CD14-positive monocyte (primary cell): Measurements from ENCODE around the gene BPIFB4. TPM values are rescaled to one million over a fixed set of nuclear protein-coding genes. Genes with fewer than 3 reads are reported as not detected.

ENCODE experiments used
- DNase-seq, 3 donors: peaks; one replicate each; pipeline ENCODE4 v3.0.0-alpha.2; 2011 to 2022
- H2AFZ ChIP-seq: 2 replicates; pipeline ENCODE4 v1.6.0; 2012; ENCODE audit warnings: mild to moderate bottlenecking, low read depth, low read length, inconsistent platforms; ENCODE audit not compliant: insufficient read depth, poor library complexity, severe bottlenecking
- H3K27ac ChIP-seq, 2 donors: 1 replicate in 1 of 2; 2 replicates in 1 of 2; pipeline ENCODE4 v1.5.1; 2012 to 2013; ENCODE audit warnings: low read length in 2 of 2, control low read depth in 1 of 2, inconsistent platforms in 1 of 2, low read depth in 1 of 2, mild to moderate bottlenecking in 1 of 2
- H3K27me3 ChIP-seq, 2 donors: one replicate each; pipeline versions ENCODE4 v1.6.0 to v1.6.1; 2011 to 2013; ENCODE audit warnings: low read length in 2 of 2; ENCODE audit not compliant: control insufficient read depth in 2 of 2, insufficient read depth in 2 of 2
- H3K36me3 ChIP-seq, 2 donors: replicated peaks in 1 of 2; 1 replicate in 1 of 2; 2 replicates in 1 of 2; pipeline versions ENCODE4 v1.5.1 to v1.6.1; 2012 to 2013; ENCODE audit warnings: low read length in 2 of 2, control low read depth in 1 of 2, inconsistent platforms in 1 of 2, mild to moderate bottlenecking in 1 of 2; ENCODE audit not compliant: insufficient read depth in 2 of 2, control insufficient read depth in 1 of 2
- H3K4me1 ChIP-seq, 2 donors: 1 replicate in 1 of 2; 2 replicates in 1 of 2; pipeline versions ENCODE4 v1.5.1 to v1.6.1; 2012 to 2013; ENCODE audit warnings: low read length in 2 of 2, control low read depth in 1 of 2, inconsistent platforms in 1 of 2, mild to moderate bottlenecking in 1 of 2, moderate library complexity in 1 of 2; ENCODE audit not compliant: insufficient read depth in 2 of 2, control insufficient read depth in 1 of 2
- H3K4me2 ChIP-seq: replicated peaks from 2 replicates; pipeline ENCODE3; 2012; ENCODE audit warnings: low read length, moderate library complexity, mild to moderate bottlenecking; ENCODE audit not compliant: poor library complexity, severe bottlenecking; ENCODE audit errors: extremely low read depth
- H3K4me3 ChIP-seq, 3 experiments: fragments of 200-600 bp in 1 of 3; sonication (generic) in 1 of 3; replicated peaks in 1 of 3; 1 replicate in 2 of 3; 2 replicates in 1 of 3; pipeline ENCODE4 v1.5.1; 2011 to 2013; ENCODE audit warnings: low read length in 3 of 3, mild to moderate bottlenecking in 3 of 3, control low read depth in 2 of 3, low read depth in 2 of 3, inconsistent platforms in 1 of 3, moderate library complexity in 1 of 3
- H3K79me2 ChIP-seq: 2 replicates; pipeline ENCODE4 v1.6.0; 2012; ENCODE audit warnings: mild to moderate bottlenecking, control low read depth, inconsistent platforms, low read length, moderate library complexity; ENCODE audit not compliant: insufficient read depth
- H3K9ac ChIP-seq: 2 replicates; pipeline ENCODE4 v1.6.0; 2017; ENCODE audit warnings: low read length, mild to moderate bottlenecking; ENCODE audit not compliant: insufficient read depth, poor library complexity, severe bottlenecking
- H3K9me3 ChIP-seq, 2 donors: replicated peaks in 1 of 2; 1 replicate in 1 of 2; 2 replicates in 1 of 2; pipeline versions ENCODE4 v1.5.1 to v1.6.1; 2012 to 2013; ENCODE audit warnings: low read length in 2 of 2, control low read depth in 1 of 2; ENCODE audit not compliant: control insufficient read depth in 1 of 2, insufficient read depth in 1 of 2
- H4K20me1 ChIP-seq: 2 replicates; pipeline ENCODE4 v1.6.0; 2012; ENCODE audit warnings: mild to moderate bottlenecking, low read length, control low read depth, moderate library complexity; ENCODE audit not compliant: insufficient read depth
- H3K27ac Mint-ChIP-seq, 7 donors: one replicate each; pipeline ENCODE4 v1.8.0; 2020; ENCODE audit warnings: mild to moderate bottlenecking in 7 of 7, mixed read lengths in 7 of 7, moderate library complexity in 6 of 7, inconsistent platforms in 2 of 7
- H3K27me3 Mint-ChIP-seq, 3 donors: one replicate each; pipeline ENCODE4 v1.8.0; 2021 to 2022; ENCODE audit warnings: low read depth in 3 of 3, mild to moderate bottlenecking in 3 of 3, mixed read lengths in 3 of 3, moderate library complexity in 3 of 3, inconsistent platforms in 1 of 3
- H3K36me3 Mint-ChIP-seq, 2 donors: one replicate each; pipeline ENCODE4 v1.8.0; 2020; ENCODE audit warnings: mixed read lengths in 2 of 2, inconsistent platforms in 1 of 2, mild to moderate bottlenecking in 1 of 2
- H3K4me1 Mint-ChIP-seq: one replicate; pipeline ENCODE4 v1.8.0; 2020; ENCODE audit warnings: mild to moderate bottlenecking, mixed read lengths
- H3K4me3 Mint-ChIP-seq, 2 donors: one replicate each; pipeline ENCODE4 v1.8.0; 2020; ENCODE audit warnings: mild to moderate bottlenecking in 2 of 2, mixed read lengths in 2 of 2, moderate library complexity in 1 of 2
- H3K9me3 Mint-ChIP-seq, 7 donors: one replicate each; pipeline ENCODE4 v1.8.0; 2020 to 2022; ENCODE audit warnings: mixed read lengths in 7 of 7, mild to moderate bottlenecking in 6 of 7, moderate library complexity in 6 of 7, inconsistent platforms in 2 of 7
- WGBS: methylation state at CpG from one replicate; pipeline ENCODE4 v1.1.5; 2013; ENCODE audit warnings: missing lambda C conversion rate; ENCODE audit not compliant: insufficient coverage; 5-methylcytosine and 5-hydroxymethylcytosine counted together
- intact Hi-C, 2 donors: fragments of 100-400 bp; cut with micrococcal nuclease; formaldehyde crosslinking; loops; one replicate each; pipeline versions ENCODE4 v1.15.0 to v1.15.1; 2023
- polyA plus RNA-seq, 3 donors: library from polyadenylated mRNA; depleted of rRNA in 1 of 3; unstranded in 2 of 3; stranded (reverse) in 1 of 3; fragments of 300-500 nt in 2 of 3; fragments of >200 nt in 1 of 3; fragmentation: Illumina TruSeq in 2 of 3; gene quantifications; 1 replicate in 2 of 3; 2 replicates in 1 of 3; pipeline ENCODE4 v1.2.3, GENCODE V29; 2012 to 2021
- TF ChIP-seq, protein P1 (sequence below): fragments of 200-600 bp; IDR thresholded peaks from one replicate; pipeline ENCODE4 v1.8.0; 2022; ENCODE audit warnings: antibody characterized with exemption, mild to moderate bottlenecking

BPIFB4 gene
- polyA plus RNA-seq, 3 donors = not detected

DNA sequence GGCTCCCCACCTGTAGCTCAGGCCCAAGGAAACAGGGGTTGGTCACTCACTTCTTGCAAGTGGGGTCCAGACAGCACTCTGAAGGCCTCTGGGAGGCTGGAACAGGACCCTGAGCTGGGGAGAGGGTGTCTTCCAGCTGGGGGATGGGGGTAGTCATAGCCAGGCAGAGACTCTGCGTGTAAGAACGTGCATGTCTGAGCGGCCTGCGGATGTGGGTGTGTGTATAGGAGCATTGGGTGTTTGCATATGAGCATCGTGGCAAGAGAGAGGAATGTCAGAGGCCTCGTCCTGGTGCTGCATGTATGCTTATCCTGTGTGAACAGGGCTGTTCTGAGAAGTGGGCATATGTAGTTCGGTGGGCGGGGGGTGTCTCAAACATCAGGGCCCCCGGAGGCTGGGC is 13.7 kb upstream of the BPIFB4 start:
- Histone ChIP-seq H3K4me2 (no peak overlapping the region), H3K4me3 (no peak overlapping the region), H3K79me2 (no peaks in the 10 kb centered on the region), H2AFZ (no peak overlapping the region), H3K27ac (no peak overlapping the region), H3K27me3 (no peaks in the 10 kb centered on the region), H3K4me1 (peaks cover 11 to 12% of the 10 kb centered on the region in 2 donors), H4K20me1 (no peaks in the 10 kb centered on the region), H3K36me3 (no peaks in the 10 kb centered on the region), H3K9me3 (no peaks in the 10 kb centered on the region), H3K9ac (no peak overlapping the region)
- WGBS = 94% methylated on average over 9 of the region's 9 CpGs
- H3K4me3 Mint-ChIP-seq = no peak overlapping the region
- H3K9me3 Mint-ChIP-seq = no peaks in the 10 kb centered on the region
- H3K4me1 Mint-ChIP-seq = peaks cover 16% of the 10 kb centered on the region
- H3K36me3 Mint-ChIP-seq = no peaks in the 10 kb centered on the region
- TF ChIP-seq, protein P1, sequence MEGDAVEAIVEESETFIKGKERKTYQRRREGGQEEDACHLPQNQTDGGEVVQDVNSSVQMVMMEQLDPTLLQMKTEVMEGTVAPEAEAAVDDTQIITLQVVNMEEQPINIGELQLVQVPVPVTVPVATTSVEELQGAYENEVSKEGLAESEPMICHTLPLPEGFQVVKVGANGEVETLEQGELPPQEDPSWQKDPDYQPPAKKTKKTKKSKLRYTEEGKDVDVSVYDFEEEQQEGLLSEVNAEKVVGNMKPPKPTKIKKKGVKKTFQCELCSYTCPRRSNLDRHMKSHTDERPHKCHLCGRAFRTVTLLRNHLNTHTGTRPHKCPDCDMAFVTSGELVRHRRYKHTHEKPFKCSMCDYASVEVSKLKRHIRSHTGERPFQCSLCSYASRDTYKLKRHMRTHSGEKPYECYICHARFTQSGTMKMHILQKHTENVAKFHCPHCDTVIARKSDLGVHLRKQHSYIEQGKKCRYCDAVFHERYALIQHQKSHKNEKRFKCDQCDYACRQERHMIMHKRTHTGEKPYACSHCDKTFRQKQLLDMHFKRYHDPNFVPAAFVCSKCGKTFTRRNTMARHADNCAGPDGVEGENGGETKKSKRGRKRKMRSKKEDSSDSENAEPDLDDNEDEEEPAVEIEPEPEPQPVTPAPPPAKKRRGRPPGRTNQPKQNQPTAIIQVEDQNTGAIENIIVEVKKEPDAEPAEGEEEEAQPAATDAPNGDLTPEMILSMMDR = no peak
- no peak overlapping the region for H3K27ac Mint-ChIP-seq
- H3K27me3 Mint-ChIP-seq = peaks cover 1 to 4% (median 1%) of the 10 kb centered on the region in 3 donors
- intact Hi-C loops = no loop called here
- no peak for DNase-seq

DNA sequence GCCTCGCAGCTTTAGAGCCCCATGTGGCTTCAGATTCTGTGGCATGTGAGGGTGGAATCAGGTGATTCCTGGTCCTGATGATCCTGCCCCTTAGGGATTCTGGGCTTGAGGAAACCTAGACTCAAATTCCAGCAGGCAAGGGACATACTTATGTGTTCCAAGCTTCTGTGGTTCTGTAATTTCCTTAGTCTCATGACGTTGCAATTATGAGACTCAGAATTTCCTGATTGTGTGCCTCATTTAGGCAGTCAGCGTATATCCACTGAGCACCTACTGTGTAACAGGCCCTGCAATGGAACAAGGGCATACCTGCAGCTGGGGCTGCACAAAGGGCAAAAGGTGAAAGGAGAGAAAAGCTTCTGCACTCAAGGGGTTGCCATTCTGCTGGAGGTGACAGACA is 11.6 kb upstream of the BPIFB4 start:
- intact Hi-C loops = no loop called here
- H3K4me1 ChIP-seq = peaks cover 11 to 12% of the 10 kb centered on the region in 2 donors
- peak overlapping the region in 1 of 2 donors; percentile 9 for H3K27ac ChIP-seq
- H3K4me3 Mint-ChIP-seq = peak overlapping the region in 1 of 2 donors; percentile 57
- H3K27me3 ChIP-seq = no peaks in the 10 kb centered on the region
- no peaks in the 10 kb centered on the region for H3K36me3 Mint-ChIP-seq
- peak overlapping the region; percentile 35 for H3K9ac ChIP-seq
- H3K9me3 Mint-ChIP-seq = no peaks in the 10 kb centered on the region
- H3K4me3 ChIP-seq = no peak overlapping the region
- peak overlapping the region in 2 of 7 donors; percentile 27 to 55 for H3K27ac Mint-ChIP-seq
- no peaks in the 10 kb centered on the region for H3K79me2 ChIP-seq
- no peaks in the 10 kb centered on the region for H3K36me3 ChIP-seq
- peak in 1 of 3 donors; percentile 17 for DNase-seq
- peak overlapping the region; percentile 75 for H2AFZ ChIP-seq
- H3K27me3 Mint-ChIP-seq = peaks cover 1 to 4% (median 1%) of the 10 kb centered on the region in 3 donors
- peak overlapping the region; percentile 12 for H3K4me2 ChIP-seq
- TF ChIP-seq, protein P1 = no peak
- no peaks in the 10 kb centered on the region for H4K20me1 ChIP-seq
- 31% methylated on average over 3 of the region's 3 CpGs for WGBS
- peaks cover 16% of the 10 kb centered on the region for H3K4me1 Mint-ChIP-seq
- H3K9me3 ChIP-seq = no peaks in the 10 kb centered on the region
